ENCODE measurements around the gene ATP2A1. TPM values are rescaled to one million over a fixed set of nuclear protein-coding genes. Genes with fewer than 3 reads are reported as not detected.

The ATP2A1 gene
- total RNA-seq (0.13 and 0.72 TPM in 2 replicates), polyA plus RNA-seq (0.49 and 2.3 TPM in 2 replicates)

DNA sequence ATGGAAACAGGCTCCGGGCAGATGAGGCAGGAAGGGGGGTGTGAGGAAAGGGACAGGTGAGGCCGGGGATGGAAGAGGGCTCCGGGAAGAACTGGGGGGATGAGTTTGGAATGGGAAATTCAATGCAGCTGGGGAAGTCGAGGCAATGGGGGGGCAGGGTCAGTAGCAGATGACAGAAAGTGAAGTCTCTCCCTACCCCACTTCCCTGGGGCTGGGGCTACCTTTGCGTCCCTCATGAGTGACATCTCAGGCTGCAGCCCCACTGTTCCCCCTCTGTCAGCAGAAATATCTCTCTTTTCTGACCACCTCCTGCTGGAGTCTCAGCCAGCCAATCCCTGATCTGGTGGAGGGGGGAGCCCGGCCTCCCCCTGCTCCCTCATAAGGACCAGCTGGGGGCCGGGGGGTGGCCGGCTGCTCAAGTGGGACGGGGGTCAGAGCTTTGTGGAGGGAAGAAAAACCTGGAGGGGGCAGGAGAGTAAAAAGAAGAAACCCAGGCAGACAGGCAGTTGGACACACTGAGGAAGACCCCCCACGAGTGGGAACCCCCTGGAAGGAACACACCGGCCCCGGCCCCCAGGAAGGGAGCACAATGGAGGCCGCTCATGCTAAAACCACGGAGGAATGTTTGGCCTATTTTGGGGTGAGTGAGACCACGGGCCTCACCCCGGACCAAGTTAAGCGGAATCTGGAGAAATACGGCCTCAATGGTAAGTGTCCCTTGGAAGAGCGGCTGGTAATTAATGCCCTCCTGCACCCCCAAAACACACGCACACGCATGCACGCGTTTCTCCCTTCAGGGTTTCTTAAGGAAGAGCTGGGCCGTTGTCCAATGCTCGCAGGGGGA lies at the start of gene ATP2A1:
ATP2A1 (plus strand) TSS at position 406 of the 844 bp plus-strand sequence; CDS start at position 590, 184 bp downstream.
- no peaks in the 10 kb centered on the region for H3K9me3 ChIP-seq (ENCODE audit: low read depth)
- H3K4me3 ChIP-seq: peak within 1 kb of the TSS; percentile 51
- H3K36me3 ChIP-seq (replicated peaks; ENCODE audit: insufficient read depth, low read depth): no peaks in the 10 kb centered on the region
- DNase-seq (ENCODE audit: low spot score): no peak
- no peaks in the 10 kb centered on the region for H3K27me3 ChIP-seq
- TF ChIP-seq EZH2 (IDR thresholded peaks at IDR 0.05; ENCODE audit: borderline replicate concordance) (no peak), EZH2phosphoT487 (IDR thresholded peaks at IDR 0.05; ENCODE audit: low read depth, severe bottlenecking, unreplicated experiment) (no peak), CTCF (IDR thresholded peaks at IDR 0.05; ENCODE audit: poor library complexity) (no peak)
- no peak within 1 kb of the TSS for H3K27ac ChIP-seq
- H3K4me1 ChIP-seq (ENCODE audit: insufficient read depth): peaks cover 13% of the 10 kb centered on the region
- no peaks in the 10 kb centered on the region for H4K20me1 ChIP-seq (ENCODE audit: insufficient read depth, poor library complexity, severe bottlenecking)
- peak within 1 kb of the TSS; percentile 99 for H3K4me2 ChIP-seq
- peak within 1 kb of the TSS; percentile 90 for H2AFZ ChIP-seq
- H3K79me2 ChIP-seq: no peaks in the 10 kb centered on the region
- no peaks in the 10 kb centered on the region for H3K9me2 ChIP-seq (replicated peaks; ENCODE audit: insufficient read depth)
- 85% methylated on average over 18 of the region's 25 CpGs for WGBS (ENCODE audit: low lambda C conversion rate, missing lambda C conversion rate)

- Histone ChIP-seq H2AFZ (no peak overlapping the region), H3K79me2 (peaks cover 73% of the 10 kb centered on the region), H3K4me1 (ENCODE audit: insufficient read depth) (peaks cover 13% of the 10 kb centered on the region), H3K9me2 (replicated peaks; ENCODE audit: insufficient read depth) (no peaks in the 10 kb centered on the region), H3K36me3 (replicated peaks; ENCODE audit: insufficient read depth, low read depth) (peaks cover 8% of the 10 kb centered on the region), H3K4me2 (no peak overlapping the region), H3K9me3 (ENCODE audit: low read depth) (no peaks in the 10 kb centered on the region), H3K4me3 (no peak overlapping the region), H3K27ac (no peak overlapping the region), H3K27me3 (no peaks in the 10 kb centered on the region), H4K20me1 (ENCODE audit: insufficient read depth, poor library complexity, severe bottlenecking) (peaks cover 55% of the 10 kb centered on the region)
- WGBS (ENCODE audit: low lambda C conversion rate, missing lambda C conversion rate): 98% methylated on average over 13 of the region's 13 CpGs
- no peak for DNase-seq (ENCODE audit: low spot score)
- no peak for TF ChIP-seq CTCF (IDR thresholded peaks at IDR 0.05; ENCODE audit: poor library complexity)
- no peak for TF ChIP-seq EZH2phosphoT487 (IDR thresholded peaks at IDR 0.05; ENCODE audit: low read depth, severe bottlenecking, unreplicated experiment)
- TF ChIP-seq EZH2 (IDR thresholded peaks at IDR 0.05; ENCODE audit: borderline replicate concordance): no peak
Observed at GRCh38 chr16:28829747-28830146, 48.5 kb upstream of the ATP2A1 start.

- Histone ChIP-seq H3K4me1 (ENCODE audit: insufficient read depth) (peaks cover 5% of the 10 kb centered on the region), H2AFZ (no peak overlapping the region), H4K20me1 (ENCODE audit: insufficient read depth, poor library complexity, severe bottlenecking) (peaks cover 49% of the 10 kb centered on the region), H3K36me3 (replicated peaks; ENCODE audit: insufficient read depth, low read depth) (peaks cover 11% of the 10 kb centered on the region), H3K27me3 (no peaks in the 10 kb centered on the region), H3K79me2 (peaks cover 65% of the 10 kb centered on the region), H3K4me2 (no peak overlapping the region), H3K27ac (no peak overlapping the region), H3K9me2 (replicated peaks; ENCODE audit: insufficient read depth) (no peaks in the 10 kb centered on the region), H3K9me3 (ENCODE audit: low read depth) (no peaks in the 10 kb centered on the region), H3K4me3 (no peak overlapping the region)
- no peak for DNase-seq (ENCODE audit: low spot score)
- TF ChIP-seq EZH2 (IDR thresholded peaks at IDR 0.05; ENCODE audit: borderline replicate concordance) (no peak), EZH2phosphoT487 (IDR thresholded peaks at IDR 0.05; ENCODE audit: low read depth, severe bottlenecking, unreplicated experiment) (no peak), CTCF (IDR thresholded peaks at IDR 0.05; ENCODE audit: poor library complexity) (no peak)
- WGBS (ENCODE audit: low lambda C conversion rate, missing lambda C conversion rate): 95% methylated on average over 13 of the region's 13 CpGs
Observed at GRCh38 chr16:28830531-28830930, 47.8 kb upstream of the ATP2A1 start.
